GM21360 (cell line): ENCODE results near the gene POLR3G.

Experiments used
- ATAC-seq: cut with Tn5 transposase; IDR thresholded peaks from one replicate; pipeline ENCODE4 v1.9.1; 2021; ENCODE audit warnings: mild to moderate bottlenecking, moderate library complexity; ENCODE audit not compliant: unreplicated experiment

The POLR3G gene

GRCh38 chr5:90495146-90495545, 20.5 kb downstream of the POLR3G start:
- ATAC-seq = no peak

DNA sequence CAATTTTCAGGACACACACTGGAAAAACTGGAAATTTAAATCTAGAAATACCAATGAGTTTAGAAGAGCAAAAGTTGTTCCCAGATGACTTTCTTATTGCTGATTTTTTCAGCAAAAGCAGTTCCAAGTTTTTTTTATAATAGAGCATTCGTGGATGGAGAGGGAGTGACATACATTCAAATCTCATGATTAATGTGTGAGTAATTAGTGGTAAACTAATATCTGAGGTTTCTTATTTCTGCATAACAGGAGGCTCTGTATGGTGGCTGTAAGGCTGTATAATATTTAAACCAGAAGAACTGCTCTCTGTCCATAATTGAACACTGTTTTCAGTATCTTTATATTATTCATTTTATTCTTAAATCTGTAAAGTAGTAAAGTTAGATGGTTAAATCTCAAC, 28.9 kb downstream of the POLR3G start:
- ATAC-seq = no peak

DNA sequence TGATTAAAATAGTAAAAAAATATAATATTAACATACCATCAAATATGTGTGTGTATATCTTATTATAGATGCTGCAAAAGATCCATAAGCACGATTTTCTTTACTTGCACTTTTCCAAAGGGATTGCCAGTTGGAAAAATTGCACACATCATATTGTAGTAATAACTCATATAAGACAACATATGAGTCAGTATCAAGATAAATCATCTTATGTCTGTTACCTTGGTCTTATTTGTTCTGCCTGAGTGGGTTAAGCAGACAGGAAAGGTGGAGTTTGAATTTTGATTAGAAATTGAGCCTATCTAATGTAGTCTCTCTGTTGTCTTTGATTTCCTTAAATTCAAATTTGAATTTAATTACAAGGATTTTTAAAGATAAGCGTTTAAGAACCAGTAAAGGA, 30.1 kb downstream of the POLR3G start:
- no peak for ATAC-seq

- ATAC-seq = no peak
Observed at GRCh38 chr5:90506221-90506620, 31.6 kb downstream of the POLR3G start.

DNA sequence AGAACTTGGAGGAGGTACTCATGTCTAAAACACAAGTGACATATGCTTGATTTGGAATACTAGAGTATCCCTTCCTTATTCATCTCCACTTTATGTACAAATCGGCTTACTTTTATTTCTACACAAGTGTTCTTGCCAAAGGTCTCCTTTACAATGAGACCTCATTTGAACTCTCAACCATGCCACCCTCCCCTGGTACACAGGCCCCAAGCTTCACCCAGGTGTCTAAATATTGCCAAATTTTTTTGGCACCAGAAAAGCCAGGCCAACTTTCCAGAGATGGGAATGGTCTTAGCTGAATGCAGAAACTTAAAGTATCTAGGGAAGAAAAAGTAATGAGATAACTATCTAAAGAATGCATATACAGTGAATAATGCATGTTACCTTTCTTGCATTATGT, 35.8 kb downstream of the POLR3G start:
- no peak for ATAC-seq

DNA sequence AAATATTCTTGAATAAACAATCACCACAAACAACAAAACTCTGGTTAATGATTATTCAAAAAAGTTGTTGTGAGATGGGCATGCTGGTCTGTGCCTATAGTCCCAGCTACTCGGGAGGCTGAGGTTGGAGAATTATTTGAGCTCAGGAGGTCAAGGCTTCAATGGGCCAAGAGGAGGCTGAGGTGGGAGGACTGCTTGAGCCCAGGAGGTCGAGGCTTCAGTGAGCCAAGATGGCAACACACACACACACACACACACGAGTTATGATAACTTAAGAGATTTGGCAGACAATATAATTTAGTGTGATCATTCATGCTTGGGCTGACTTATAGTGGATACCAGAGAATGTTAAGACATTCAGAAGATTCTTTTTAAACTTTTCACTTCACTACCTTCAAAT, 39.9 kb downstream of the POLR3G start:
- no peak for ATAC-seq

DNA sequence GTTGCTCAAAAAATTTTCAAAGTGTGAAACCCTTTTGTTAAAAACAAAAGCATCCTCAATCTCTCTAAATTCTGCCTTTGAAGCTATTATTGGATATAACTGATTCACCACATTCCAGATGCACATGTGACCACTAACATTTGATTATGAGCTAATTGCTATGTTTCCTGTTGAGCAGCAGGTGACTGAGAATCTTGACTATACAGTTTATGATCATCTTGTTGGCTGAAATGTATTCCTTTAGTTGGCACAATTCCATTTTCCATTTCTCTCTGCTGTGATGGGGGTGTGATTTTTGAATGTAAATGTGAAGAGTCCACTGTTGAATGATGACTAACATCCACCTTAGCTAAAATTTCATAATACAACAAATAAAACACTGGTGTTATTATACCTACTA, 44.0 kb downstream of the POLR3G start:
- no peak for ATAC-seq

DNA sequence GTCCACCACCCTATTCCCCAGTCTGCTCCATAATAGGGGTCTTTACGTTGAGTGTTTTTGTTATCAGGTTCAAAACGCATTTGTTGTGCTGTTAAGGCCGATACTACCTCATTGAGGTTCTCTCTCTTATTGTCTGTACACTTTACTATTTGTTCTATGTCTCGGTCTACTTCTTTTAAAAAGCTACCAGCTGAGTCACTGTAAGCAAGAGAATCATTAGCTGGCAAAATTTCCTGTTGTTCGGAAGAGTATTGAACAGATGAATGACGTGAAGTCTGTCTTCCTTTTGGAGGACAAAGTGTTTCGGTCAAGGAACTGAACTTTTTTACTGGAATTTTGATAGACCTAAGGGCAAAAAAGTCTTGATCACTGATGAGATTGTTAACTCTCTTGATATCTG, 44.4 kb downstream of the POLR3G start:
- ATAC-seq = no peak

DNA sequence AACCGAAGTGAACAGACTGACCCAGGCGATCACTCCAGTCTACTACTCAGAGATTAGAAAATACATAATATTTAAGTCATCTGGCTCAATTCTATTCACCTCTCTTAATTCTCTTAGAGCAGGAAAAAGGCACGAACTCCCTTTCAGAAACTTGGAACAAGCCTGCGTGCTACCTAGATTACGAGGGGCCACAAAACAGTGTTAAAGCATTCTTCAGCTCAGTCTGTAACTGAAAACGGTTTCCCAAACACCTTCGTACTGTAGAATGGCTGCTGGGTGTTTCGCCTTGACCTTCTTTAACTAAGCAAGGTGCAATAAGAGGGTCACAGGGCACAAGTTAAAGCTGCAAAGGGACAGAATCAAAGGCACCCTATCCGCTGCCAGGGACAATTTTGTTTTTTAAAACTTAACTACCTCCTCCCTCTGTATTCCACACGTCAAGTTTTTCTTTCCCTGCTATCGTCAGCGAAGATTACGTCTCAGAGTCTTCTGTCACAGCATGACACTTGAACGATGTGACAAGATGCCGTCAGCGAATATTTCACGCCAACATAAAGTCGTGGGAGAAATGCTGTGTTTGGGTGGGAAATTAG, 54.0 kb downstream of the POLR3G start:
- peak; percentile 0 for ATAC-seq

GRCh38 chr5:90529194-90529938, 54.7 kb downstream of the POLR3G start, which contains the start of gene LYSMD3:
LYSMD3 (minus strand) TSS chr5:90529584; CDS start chr5:90525289, 4,295 bp downstream.
- peak; percentile 92 for ATAC-seq

GRCh38 chr5:90529939-90530677, 55.4 kb downstream of the POLR3G start:
- peak; percentile 37 for ATAC-seq

DNA sequence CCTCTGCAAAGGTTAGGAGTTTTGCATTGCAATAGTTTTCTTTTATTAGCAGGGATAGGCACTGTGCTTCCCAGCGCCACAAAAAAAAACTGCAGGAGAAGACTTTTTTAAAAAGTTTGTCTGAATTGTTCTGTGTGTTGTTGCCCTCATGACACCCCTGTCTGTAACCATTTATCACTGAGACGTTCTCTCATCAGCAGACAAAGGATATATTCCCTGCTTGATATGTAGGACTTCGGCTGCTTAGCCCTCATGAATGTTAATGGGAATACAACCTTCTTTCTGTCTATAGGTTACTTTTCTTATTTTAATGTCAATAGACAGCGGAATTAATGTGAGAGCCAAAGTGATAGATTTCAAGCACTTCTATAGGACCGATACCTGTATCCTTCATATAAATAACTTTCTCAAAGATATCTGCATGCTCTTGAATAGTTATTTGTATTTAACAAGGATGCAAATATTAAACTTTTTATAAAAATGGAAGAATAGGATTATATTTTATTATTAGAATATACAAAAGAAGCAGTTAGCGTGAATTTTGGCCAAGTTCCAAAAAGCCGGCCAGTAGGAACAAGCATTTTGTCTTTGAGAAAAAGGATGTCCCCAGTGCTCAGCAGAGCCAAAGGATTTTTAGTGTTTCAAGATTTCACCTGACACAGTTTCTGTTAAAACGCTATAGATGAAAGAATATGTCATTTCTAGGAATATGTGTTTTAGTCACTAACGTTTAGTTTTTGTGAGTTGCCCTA, 56.2 kb downstream of the POLR3G start:
- ATAC-seq = no peak

- no peak for ATAC-seq
Observed at GRCh38 chr5:90533794-90534193, 59.1 kb downstream of the POLR3G start.

DNA sequence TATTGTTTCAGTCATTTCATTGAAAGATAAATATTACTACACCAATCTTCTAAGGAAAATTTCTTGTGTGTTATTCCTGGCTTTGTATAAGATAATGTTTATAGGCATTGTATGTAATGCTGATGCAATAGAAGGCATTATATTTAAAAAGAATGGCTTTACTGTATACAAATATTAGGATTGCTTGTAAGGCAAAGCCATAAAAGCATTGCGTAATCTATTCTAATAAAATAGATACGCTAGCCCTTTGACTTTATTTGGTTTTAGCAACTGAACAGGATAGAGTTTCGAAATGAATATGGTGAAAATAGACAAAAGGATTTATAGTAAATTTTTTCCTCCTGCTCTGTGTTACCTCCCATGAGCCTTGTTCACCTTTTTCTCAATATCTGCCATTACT, 60.3 kb downstream of the POLR3G start:
- ATAC-seq = no peak

- no peak for ATAC-seq
Observed at GRCh38 chr5:90542827-90543519, 68.3 kb downstream of the POLR3G start.

- ATAC-seq = no peak
Observed at GRCh38 chr5:90545511-90545910, 70.8 kb downstream of the POLR3G start.

DNA sequence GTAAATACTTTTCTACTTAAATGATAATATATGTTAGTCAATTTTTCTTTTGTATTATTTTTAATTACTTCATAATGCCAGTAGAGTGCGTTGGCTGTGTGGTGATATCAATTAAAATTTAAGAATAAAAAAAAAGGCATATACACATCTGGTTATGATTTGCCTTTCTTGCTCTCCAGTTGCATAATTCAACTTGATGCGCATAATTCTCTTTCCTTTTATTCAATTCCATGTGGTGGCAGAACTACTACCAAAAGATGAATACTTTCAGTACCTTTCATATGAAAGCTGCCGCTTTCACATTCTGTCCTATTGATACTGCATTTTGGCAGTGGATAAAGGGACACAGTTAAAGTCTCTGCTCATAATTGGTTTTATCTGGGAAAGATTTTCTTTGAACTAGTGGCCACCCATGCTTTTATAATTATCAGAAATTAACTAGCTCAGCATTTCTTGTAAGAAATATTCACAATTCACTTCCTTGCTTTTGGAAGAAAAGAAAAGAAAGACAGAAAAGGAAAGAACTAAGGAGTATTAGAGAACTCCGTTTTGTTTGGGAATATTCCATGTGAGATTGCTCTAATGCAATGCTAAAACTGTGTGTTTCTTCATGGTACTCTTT, 71.7 kb downstream of the POLR3G start:
- no peak for ATAC-seq

- ATAC-seq = no peak
Observed at GRCh38 chr5:90547072-90547536, 72.4 kb downstream of the POLR3G start.

DNA sequence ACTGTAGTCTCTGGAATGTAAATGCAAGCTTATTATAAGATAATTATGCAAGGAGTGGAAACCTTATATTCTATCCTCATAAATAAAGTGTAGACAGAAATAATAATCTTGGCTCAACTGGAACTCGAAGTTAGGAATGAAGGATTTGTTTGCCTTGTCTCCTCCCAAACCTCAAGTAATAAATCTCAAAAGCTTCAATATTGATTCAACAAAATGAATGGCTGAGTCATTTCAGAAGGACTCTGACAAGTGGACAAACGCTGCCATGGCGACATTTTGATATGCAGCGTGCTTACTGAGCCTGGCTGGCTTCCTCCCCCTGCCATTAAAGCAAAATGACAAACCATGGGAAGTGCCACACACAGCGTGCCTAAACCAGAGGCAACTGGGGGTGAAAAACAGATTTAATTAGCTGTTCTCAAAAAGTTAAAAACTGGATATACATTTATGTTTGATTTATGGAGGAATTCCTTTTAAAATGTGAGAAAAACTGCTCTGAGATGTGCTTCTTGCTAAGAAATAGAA, 73.5 kb downstream of the POLR3G start:
- ATAC-seq = no peak

DNA sequence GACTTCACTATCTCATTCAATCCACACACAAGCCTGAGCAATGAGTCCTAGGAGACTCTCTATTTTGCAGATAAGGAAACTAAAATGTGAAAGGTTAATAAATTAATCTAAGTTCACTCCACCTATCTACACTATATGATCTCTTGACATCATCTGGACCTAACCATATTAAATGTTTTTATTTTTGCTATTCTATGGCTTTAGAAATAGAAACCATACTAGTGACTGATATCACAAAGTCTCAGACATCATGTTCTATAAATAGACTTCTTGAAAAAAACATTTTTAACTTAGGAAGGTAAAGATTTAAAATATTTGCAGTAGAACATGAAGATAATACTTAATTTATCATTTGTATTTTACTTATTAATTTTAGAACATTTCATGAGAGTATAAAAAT, 74.6 kb downstream of the POLR3G start:
- ATAC-seq = no peak
